ENCODE results near the gene CLIP2.
"Not testable (repeated sequence)": the region's sequence is repeated elsewhere in the genome, so short reads cannot be mapped to it uniquely, and the experiment has no call there.

Gene CLIP2

DNA sequence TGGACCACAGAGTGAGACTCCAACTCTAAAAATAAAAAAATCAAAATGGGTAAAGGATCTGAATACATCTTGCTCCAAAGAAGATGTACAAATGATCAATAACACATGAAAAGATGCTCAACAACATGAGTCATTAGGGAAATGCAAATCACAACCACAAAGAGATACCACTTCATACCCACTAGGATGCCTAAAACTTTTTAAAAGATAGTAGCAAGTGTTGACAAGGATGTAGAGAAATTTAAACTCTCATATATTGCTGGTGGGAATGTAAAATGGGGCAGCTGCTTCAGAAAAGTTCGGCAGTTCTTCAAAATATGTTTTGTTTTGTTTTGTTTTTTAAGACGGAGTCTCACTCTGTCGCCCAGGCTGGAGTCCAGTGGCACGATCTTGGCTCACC is 118.8 kb downstream of the CLIP2 start:
- no peak for DNase-seq

DNA sequence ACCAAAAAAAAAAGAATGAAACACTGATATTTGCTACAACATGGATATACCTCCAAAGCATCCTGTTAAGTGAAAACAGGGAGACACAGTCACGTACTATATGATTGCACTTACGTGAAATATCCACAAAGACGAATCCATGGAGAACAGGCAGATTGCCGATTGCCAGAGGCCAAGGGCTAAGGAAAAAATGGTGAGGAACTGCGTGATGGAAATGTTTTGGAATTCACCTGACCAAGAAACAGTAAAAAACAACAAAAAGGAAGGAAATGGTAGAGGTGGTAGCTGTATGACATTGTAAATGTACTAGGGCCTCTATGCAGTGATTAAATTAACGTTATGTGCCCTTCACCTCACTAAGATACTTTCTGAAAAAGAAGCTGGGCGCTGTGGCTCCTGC is 120.4 kb downstream of the CLIP2 start:
- no peak for DNase-seq

DNA sequence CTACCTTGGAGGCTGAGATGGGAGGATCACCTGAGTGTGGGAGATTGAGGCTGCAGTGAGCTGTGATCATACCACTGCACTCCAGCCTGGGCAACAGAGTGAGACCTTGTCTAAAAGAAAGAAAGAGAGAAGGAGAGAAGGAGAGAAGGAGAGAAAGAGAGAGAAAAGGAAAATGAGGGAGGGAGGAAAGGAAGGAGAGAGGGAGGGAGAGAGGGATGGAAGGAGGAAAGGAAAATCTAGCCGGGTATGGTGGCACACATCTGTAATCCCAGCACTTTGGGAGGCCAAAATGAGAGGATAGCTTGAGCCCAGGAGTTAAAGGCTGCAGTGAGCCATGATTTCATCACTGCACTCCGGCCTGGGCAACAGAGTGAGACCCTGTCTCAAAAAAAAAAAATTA is 121.6 kb downstream of the CLIP2 start:
- DNase-seq: no peak

DNA sequence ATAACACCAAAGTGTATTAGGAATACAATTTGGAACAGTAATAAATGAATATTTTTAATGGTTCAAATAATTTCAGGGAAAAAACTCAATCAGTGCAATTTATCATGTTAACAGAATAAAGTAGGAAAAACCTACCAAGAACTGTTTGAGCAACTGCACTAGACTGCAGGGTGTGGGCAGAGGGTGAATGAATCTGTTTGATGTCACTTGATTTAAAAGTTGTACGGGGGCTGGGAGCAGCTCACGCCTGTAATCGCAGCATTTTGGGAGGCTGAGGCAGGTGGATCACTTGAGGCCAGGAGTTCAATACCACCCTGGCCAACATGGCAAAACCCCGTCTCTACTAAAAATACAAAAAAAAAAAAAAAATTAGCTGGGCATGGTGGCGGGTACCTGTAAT is 122.4 kb downstream of the CLIP2 start:
- DNase-seq: not testable (repeated sequence)

DNA sequence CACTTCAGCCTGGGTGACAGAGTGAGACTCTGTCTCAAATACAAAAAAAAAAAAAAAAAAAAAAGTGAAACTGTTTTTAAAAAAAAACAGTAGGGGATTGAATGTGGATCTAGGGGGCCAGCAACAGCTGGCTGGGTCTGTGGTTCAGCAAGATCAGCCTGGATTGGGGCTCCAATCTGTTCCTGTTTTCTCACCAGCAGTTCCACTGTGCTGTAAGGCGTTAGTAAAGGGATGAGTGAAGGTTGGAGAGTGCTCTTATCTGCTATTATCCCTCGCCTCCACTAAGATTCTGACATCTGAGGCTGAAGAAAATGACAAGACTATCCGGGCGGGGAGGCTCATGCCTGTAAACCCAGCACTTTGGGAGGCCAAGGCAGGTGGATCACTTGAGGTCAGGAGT is 122.8 kb downstream of the CLIP2 start:
- DNase-seq: peak; percentile 31

DNA sequence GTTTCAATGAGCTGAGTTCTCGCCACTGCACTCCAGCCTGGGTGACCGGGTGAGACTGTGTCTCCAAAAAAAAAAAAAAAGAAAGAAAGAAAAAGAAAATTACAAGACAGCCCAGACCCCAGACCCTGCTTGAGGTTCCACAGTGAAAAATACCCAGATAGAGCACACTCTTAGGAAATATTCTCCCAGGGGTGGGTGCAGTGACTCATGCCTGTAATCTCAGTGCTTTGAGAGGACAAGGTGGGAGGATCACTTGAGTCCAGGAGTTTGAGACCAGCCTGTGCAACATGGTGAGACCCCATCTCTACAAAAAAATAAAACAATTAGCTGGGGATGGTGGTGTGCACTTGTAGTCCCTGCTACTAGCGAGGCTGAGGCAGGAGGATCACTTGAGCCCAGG is 123.4 kb downstream of the CLIP2 start:
- DNase-seq: no peak

DNA sequence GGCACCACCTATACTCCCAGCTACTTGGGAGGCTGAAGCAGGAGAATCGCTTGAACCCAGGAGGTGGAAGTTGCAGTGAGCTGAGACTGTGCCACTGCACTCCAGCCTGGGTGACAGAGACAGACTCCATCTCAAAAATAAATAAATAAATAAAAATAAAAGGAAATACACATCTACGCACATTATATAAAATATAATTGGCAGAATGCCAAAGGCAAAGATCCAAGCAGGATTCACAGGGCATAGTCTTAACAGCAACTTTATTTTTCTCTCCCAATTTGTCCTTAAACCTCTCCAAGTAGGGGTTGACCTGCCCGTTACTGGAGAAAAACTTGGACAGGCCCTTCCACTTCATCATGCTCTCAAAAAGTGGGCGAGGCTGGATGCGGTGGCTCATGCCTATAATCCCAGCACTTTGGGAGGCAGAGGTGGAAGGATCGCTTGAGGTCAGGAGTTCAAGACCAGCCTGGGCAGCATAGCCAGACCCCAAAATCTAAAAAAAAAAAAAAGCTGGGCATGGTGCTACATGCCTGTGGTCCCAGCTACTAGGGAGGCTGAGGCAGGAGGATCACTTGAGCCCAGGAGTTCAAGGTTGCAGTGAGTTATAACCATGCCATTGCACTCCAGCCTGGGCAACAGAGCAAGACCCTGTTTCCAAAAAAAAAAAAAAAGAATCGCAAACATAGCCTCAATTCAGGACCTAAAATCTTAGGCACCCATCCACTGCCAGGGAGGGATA is 125.6 kb downstream of the CLIP2 start:
- not testable (repeated sequence) for DNase-seq

DNA sequence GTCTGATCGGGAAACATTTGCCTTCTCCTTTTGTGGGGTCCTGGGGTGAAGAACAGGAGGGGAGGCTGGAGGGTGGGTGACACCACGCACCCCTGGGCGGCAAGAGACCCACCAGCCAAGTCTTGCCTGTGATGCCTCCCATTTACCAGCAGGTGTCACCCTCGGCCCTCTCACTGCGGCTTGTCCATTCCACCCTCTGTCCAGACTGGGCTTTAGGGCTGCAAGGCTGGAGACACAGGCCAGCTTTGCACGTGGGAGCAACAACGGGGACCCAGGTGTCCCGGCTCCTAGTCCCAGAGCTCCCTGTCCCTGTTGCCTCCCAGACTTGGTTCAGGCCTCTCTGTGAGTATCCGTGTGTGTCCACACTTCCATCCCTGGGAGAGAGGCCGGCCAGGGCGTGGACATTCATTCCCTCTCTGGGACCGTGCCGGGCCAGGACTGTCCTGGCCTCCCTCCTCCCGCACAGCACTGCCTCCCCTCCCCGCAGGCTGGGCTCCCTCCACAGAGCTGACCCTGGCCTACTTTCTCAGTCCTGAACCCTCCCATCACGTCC is 128.3 kb downstream of the CLIP2 start:
- no peak for DNase-seq

DNA sequence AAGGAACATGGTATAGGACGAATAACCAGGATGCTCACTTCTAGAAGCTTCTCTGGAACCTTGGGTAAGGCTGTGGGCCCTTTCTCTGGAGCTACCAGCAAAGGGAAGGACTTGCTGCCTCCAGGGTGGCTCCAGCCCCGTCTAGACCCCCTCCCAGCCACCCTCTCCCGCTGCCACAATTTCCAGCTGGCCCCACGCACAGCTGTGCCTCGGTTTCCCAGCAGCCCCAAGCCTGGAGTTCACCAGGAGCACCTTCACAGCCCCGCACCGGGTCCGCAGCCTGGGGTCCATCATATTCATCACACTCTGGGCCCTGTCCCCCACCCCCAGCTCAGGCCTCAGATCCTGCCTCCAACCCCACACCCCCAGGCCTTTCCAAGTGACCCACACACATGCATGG is 128.9 kb downstream of the CLIP2 start:
- DNase-seq: no peak

DNA sequence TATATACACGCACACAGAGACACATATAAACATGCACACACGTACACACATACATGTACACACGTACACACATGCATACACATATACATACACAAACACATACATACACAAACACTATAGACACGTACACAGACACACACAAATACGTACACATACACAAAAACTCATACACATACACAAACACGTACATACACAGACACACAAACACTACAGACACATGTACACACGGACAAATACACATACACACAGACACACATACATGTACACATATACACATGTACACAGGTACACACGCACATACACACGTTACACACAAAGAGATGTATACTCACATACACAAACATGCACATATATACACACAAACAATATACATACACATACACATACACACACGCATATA is 129.3 kb downstream of the CLIP2 start:
- no peak for DNase-seq

DNA sequence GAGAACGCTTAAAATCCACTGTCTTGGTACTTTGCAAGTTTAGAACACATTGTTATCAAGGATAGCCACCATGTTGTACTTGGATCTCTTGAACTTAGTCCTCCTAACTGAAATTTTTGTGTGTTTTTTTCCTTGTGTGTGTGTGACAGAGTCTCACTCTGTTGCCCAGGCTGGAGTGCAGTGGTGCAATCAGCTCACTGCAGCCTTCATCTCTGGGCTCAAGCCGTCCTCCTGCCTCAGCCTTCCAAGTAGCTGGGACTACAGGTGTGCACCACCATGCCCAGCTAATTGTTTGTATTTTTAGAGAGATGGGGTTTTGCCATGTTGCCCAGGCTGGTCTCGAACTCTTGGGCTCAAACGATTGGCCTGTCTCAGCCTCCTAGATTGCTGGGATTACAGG is 130.0 kb downstream of the CLIP2 start:
- DNase-seq: not testable (repeated sequence)

DNA sequence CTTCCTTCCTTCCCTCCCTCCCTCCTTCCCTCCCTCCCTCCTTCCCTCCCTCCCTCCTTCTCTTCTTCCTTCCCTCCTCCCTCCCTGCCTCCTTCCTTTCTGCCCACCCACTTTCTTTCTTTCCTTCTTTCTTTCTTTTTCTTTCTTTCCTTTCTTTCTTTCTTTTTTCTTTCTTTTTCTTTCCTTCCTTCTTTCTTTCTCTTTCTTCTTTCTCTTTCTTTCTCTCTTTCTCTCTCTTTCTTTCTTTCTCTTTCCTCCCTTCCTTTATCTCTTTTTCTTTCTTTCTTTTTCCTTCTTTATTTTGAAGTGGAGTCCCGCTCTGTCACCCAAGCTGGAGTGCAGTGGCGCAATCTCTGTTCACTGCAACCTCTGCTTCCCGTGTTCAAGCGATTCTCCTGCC is 130.8 kb downstream of the CLIP2 start:
- no peak for DNase-seq

DNA sequence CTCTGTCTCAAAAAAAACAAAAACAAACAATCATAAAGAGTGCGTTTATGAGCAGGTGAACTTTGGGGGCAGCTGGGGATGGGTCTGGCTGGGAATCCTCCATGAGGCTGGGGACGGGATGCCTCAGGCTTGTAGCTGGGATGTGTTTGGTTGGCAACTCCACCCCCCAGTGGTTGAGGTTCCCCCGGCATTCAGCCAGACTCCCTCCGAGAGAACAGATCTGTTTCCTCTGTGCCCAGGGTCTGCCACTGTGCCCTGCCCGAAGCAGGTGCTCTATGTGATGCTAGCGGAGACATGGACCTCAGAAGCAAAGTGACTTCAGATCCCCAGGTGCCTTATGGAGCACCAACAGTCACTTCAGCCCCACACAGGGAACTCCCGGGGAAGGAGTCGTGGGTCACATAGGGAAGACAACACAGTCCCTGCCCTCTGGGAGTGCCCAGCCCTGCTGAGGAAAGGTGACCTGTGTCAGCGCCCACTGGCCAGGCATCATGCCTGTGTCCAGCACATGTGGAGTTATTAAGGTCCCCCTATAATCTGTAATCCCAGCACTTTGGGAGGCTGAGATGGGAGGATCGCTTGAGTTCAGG is 135.2 kb downstream of the CLIP2 start:
- DNase-seq: no peak

DNA sequence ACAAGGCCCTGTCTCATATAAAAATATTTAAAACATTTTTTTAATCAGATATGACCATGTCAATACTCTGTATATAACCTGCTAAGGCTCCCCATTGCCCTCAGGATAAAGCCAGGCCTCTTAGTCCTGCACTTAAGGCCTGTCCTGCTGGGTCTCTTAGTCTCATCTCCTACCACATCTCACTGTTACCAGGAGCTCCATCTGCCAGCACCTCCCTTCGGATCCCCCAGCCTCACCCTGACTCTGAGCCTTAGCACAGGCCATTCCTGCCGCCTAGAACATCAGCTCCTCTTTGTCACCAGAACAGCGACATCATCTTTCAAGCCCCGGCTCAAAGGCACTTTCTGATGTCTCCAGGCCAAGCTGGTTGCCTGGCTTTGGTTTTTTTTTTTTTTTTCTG is 138.8 kb downstream of the CLIP2 start:
- no peak for DNase-seq

DNA sequence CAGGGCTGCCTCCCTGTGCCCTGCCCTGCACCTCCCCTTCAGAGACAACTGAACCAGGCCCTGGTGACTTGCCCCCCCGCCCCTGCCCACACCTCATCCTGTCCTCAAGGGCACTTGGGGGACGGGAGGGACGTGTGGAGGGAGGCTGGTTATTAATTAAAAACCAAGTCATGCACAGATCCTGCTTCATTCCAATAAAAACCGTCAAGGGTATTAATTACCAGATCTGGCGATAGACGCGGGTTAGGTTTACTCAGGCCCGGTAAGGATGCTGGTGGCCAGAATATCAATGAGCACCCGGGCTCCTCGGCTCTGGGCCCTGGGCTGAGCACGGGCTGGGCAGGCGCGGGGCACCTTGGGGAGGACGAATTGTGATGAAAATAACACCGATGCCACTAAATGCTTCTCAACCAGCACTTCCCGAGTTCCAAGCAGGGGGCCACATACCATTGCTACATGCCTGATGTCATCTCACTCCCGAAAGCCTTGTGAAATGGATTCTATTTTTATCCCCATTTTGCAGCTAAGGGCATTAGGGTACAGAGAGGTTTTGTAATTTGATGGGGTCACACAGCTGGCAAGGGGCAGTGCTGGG is 140.0 kb downstream of the CLIP2 start:
- DNase-seq: no peak

DNA sequence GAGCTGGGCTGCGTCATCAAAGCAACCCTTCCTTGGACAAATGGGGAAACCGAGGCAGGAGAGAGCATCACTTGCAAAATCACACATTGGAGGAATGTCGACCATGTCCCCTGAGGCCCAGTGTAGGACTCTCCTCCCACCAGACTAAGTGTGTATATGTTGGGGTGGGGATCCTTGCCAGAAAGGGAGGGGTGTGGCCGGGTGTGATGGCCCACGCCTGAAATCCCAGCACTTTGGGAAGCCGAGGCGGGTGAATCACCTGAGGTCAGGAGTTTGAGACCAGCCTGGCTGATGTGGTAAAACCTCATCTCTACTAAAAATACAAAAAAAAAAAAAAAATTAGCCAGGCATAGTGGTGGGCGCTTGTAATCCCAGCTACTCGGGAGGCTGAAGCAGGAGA is 141.2 kb downstream of the CLIP2 start:
- DNase-seq: not testable (repeated sequence)

DNA sequence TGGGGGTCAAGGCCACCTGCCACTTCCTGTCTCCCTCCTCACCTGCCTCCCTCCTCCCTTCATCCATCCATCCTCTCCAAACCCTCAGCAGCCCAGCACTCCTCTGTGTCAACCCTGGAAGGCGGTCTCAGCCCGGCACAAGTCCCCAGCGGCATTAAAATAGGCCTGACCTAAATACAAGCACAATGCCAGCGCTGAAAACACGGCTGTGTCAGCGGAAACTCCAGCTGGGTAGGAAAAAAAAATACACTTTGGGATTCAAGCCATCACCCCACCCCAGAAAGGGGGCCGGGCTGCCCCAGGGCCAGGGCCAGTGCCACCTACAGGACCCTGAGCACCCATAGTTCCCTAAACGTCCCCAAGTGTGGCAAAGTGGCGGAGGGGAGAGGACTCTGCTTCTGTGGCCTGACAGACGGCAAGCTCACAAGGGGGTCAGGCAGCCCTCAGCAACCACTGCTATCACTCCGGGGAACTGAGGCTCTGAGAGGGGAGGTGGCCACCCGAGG is 141.8 kb downstream of the CLIP2 start:
- DNase-seq: no peak

DNA sequence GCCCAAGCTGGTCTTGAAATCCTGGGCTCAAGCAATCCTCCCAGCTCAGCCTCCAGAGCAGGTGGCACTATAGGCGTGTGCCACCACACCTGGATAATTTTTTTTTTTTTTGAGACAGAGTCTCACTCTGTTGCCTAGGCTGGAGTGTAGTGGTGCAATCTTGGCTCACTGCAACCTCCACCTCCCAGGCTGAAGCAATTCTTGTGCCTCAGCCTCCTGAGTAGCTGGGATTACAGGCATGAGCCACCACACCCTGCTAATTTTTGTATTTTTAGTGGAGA is 148.0 kb downstream of the CLIP2 start:
- DNase-seq: not testable (repeated sequence)

DNA sequence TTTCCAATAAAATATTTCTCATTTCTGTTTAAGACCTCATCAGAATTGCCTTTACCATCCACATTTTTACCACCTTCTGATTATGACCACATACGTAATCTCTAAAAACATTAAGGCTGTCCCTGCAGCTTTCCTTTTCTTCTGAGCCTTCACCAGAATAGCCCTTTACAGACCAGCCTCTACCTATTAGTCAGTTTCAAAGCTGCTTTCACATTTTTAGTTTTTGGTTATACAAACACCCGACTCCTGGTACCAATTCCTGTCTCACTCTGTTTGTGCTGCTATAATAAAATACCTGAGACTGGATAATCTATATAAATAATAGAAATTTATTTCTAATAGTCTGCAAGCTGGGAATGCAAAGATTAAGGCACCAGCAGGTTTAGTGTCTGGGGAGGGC is 149.1 kb downstream of the CLIP2 start:
- no peak for DNase-seq

DNA sequence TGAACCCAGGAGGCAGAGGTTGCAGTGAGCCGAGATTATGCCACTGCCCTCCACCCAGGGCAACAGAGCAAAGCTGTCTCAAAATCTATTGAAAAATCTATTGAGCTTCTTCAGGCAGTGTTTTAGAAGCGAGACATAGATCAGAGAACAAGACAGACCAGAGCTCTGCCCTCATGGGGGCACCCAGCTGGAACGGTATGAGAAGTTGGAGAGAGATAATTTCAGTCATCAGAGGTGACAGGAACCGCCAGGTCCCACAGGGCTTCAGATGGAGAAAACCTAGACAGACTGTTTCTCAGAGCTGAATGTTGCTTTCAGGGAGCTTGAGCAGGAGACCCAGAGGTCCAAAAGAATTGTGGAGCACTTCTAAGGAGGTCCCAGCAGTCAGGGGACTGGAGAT is 150.3 kb downstream of the CLIP2 start:
- DNase-seq: no peak

DNA sequence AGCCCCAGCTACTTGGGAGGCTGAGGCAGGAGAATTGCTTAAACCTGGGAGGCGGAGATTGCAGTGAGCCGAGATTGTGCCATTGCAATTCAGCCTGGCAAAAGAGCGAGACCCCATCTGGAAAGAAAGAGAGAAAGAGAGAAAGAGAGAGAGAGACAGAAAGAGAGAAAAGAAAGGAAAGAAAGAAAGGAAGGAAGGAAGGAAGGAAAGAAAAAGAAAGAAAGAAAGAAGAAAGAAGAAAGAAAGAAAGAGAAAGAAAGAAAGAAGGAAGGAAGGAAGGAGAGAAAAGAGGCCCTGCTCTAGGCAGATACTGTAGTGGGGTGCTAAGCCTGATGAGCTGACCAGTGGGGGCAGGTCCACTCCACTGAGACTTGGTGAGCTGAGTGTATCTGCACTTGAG is 150.9 kb downstream of the CLIP2 start:
- not testable (repeated sequence) for DNase-seq

DNA sequence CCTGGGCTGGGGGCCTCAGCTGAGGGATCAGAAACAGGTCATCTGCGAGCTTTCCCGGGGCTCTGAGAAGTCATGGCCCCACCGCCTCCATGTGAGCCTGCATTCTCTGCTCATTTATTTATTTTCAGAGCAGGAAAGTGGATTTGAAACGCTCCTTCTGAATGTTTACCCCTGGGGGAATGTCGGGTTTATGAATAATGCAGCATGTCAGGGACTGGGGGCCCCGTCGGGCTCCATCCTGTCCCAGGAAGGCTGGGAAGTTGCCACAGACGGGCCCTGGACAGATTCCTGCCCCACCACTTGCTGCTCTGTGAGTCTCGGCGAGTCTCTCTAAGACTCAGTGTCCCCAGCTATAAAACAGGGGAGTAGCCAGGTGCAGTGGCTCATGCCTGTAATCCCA is 152.6 kb downstream of the CLIP2 start:
- no peak for DNase-seq

DNA sequence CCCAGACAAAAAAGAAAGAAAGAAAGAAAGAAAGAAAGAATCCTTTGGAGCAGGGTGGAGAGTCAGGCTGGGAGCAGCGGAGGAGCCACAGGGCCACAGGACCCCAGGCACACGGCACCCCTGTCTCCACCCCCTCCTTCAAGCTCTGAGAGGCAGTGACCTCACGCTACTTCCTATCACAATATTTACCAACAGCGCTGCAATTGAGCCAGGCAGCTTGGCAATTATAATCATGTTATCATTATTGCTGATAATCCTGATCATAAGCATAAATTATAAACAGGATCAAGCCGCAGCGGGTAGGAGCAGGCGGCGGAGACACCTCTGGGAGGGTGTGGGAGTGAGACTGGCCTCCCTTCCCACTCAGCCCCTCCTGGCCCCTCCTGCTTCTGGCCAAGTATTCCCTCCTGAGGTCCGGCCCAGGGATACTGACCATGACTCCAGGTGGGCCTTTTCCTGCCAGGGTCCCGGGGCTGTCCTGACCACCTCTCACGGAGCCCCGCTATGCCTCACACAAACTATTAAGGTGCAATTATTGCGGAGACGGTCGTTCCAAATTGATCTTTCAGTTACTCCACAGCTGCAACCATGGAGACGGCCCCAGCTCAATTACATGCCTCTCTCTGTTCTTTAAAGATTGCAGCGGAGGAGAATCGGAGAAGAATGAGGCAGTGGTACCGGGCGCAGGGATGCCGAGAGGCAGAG is 154.5 kb downstream of the CLIP2 start:
- DNase-seq: no peak

DNA sequence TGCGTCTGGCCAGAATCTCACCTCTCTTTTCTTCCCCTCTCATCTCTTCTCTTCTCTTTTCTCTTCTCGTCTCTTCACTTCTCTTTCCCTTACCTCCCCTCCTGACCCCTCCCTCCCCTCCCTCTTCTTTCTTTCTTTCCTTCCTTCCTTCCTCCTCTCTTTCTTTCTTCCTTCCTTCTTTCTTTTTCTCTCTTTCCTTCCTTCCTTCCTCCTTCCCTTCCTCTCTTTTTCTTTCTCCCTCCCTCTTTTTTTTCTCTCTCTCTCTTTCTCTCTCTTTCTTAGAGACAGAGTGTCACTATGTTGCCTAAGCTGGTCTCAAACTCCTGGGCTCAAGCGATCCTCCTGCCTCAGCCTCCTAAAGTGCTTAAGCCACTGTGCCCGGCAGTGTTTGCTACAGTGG is 159.9 kb downstream of the CLIP2 start:
- DNase-seq: no peak
